ENCODE measurements around the gene PTTG1IP2.

DNA sequence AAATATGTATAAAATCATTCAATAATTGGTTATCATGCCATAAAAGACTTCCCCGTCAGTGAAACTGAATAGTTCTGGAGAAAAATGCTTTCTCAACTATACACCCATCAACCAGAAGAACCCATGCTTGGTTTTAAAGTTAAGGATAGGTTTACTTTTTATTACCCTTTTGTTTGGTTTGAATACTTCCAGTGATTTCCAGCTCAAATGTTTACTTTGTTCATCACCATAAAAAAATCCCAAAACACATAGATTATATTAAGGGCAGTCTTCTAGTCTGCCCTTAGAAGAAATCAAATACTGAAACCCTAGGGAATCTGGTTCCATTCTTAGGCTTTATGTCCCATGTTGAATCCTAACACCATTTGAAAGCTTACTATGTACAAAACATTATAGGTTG, 49.2 kb downstream of the PTTG1IP2 start:
- TF ChIP-seq, protein P1, sequence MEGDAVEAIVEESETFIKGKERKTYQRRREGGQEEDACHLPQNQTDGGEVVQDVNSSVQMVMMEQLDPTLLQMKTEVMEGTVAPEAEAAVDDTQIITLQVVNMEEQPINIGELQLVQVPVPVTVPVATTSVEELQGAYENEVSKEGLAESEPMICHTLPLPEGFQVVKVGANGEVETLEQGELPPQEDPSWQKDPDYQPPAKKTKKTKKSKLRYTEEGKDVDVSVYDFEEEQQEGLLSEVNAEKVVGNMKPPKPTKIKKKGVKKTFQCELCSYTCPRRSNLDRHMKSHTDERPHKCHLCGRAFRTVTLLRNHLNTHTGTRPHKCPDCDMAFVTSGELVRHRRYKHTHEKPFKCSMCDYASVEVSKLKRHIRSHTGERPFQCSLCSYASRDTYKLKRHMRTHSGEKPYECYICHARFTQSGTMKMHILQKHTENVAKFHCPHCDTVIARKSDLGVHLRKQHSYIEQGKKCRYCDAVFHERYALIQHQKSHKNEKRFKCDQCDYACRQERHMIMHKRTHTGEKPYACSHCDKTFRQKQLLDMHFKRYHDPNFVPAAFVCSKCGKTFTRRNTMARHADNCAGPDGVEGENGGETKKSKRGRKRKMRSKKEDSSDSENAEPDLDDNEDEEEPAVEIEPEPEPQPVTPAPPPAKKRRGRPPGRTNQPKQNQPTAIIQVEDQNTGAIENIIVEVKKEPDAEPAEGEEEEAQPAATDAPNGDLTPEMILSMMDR (IDR thresholded peaks at IDR 0.05), result no peak
- no peak for TF ChIP-seq EP300 (IDR thresholded peaks at IDR 0.05)

Data from tibial nerve (tissue), 4 donors.